Ishikawa (cell line): ENCODE results near the gene MLYCD.

Experiments
- CEBPB ChIP-seq: IDR thresholded peaks from 2 replicates; pipeline ENCODE4 v1.6.1; 2012
- CREB1 ChIP-seq: IDR thresholded peaks from 2 replicates; pipeline ENCODE4 v1.6.1; 2012; ENCODE audit warnings: low read depth
- EGR1 ChIP-seq: IDR thresholded peaks from 2 replicates; pipeline ENCODE4 v1.6.1; 2012
- EP300 ChIP-seq: IDR thresholded peaks from 2 replicates; pipeline ENCODE4 v1.6.1; 2012; ENCODE audit warnings: borderline replicate concordance
- FOXM1 ChIP-seq: IDR thresholded peaks from 2 replicates; pipeline ENCODE4 v1.6.1; 2012; ENCODE audit warnings: low read depth, borderline replicate concordance
- NFIC ChIP-seq: IDR thresholded peaks from 2 replicates; pipeline ENCODE4 v1.6.1; 2012
- RAD21 ChIP-seq: IDR thresholded peaks from 2 replicates; pipeline ENCODE4 v1.6.1; 2012; ENCODE audit warnings: low read depth
- TAF1 ChIP-seq: IDR thresholded peaks from 2 replicates; pipeline ENCODE4 v1.6.1; 2012; ENCODE audit warnings: low read depth, mild to moderate bottlenecking
- TCF12 ChIP-seq: IDR thresholded peaks from 2 replicates; pipeline ENCODE4 v1.6.1; 2012; ENCODE audit warnings: low read depth
- TEAD4 ChIP-seq: IDR thresholded peaks from 2 replicates; pipeline ENCODE4 v1.6.1; 2012
- YY1 ChIP-seq: IDR thresholded peaks from 2 replicates; pipeline ENCODE4 v1.6.1; 2012; ENCODE audit warnings: low read depth
- ZBTB7A ChIP-seq: IDR thresholded peaks from 2 replicates; pipeline ENCODE4 v1.6.1; 2012; ENCODE audit warnings: low read depth
- TF ChIP-seq, protein P1 (sequence below): IDR thresholded peaks from 2 replicates; pipeline ENCODE4 v1.6.1; 2012
- TF ChIP-seq, protein P2 (sequence below): IDR thresholded peaks from 2 replicates; pipeline ENCODE4 v1.6.1; 2012
- TF ChIP-seq, protein P3 (sequence below): IDR thresholded peaks from 2 replicates; pipeline ENCODE4 v1.6.1; 2012; ENCODE audit warnings: low read depth, mild to moderate bottlenecking

MLYCD gene

DNA sequence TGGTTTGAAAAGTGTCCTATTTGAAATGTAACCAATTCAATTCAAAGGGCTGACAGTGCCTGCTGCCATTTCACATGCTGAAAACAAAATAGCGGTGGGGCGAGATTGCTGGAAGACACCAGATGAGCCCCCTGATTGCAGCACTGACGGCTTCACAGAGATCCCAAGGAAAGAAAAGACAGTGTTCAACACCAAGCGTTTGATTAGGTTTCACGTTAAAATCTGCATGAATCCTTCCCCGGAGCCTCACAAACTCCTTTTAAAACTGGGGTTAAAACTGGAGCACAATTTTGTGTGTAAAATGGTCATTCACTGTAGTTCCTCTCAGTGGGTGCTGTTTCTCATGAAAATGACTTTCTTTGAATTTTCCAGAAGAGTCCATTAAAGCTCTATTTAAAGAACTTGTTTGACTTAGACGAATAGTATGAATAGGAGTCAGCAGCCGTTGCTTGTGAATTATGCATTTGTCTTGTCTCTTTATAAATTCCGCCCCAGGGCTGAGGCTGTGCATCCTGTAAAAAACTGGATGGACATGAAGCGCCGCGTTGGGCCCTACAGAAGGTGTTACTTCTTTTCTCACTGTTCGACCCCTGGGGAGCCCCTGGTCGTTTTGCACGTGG is 8.8 kb downstream of the MLYCD start:
- TF ChIP-seq CEBPB (no peak), FOXM1 (no peak), RAD21 (no peak), YY1 (no peak), TEAD4 (no peak), EP300 (no peak), TCF12 (no peak), CREB1 (no peak), TAF1 (no peak), EGR1 (no peak), NFIC (no peak), ZBTB7A (no peak)
- TF ChIP-seq, protein P1, sequence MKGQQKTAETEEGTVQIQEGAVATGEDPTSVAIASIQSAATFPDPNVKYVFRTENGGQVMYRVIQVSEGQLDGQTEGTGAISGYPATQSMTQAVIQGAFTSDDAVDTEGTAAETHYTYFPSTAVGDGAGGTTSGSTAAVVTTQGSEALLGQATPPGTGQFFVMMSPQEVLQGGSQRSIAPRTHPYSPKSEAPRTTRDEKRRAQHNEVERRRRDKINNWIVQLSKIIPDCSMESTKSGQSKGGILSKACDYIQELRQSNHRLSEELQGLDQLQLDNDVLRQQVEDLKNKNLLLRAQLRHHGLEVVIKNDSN = no peak
- TF ChIP-seq, protein P2, sequence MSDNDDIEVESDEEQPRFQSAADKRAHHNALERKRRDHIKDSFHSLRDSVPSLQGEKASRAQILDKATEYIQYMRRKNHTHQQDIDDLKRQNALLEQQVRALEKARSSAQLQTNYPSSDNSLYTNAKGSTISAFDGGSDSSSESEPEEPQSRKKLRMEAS = no peak
- TF ChIP-seq, protein P3, sequence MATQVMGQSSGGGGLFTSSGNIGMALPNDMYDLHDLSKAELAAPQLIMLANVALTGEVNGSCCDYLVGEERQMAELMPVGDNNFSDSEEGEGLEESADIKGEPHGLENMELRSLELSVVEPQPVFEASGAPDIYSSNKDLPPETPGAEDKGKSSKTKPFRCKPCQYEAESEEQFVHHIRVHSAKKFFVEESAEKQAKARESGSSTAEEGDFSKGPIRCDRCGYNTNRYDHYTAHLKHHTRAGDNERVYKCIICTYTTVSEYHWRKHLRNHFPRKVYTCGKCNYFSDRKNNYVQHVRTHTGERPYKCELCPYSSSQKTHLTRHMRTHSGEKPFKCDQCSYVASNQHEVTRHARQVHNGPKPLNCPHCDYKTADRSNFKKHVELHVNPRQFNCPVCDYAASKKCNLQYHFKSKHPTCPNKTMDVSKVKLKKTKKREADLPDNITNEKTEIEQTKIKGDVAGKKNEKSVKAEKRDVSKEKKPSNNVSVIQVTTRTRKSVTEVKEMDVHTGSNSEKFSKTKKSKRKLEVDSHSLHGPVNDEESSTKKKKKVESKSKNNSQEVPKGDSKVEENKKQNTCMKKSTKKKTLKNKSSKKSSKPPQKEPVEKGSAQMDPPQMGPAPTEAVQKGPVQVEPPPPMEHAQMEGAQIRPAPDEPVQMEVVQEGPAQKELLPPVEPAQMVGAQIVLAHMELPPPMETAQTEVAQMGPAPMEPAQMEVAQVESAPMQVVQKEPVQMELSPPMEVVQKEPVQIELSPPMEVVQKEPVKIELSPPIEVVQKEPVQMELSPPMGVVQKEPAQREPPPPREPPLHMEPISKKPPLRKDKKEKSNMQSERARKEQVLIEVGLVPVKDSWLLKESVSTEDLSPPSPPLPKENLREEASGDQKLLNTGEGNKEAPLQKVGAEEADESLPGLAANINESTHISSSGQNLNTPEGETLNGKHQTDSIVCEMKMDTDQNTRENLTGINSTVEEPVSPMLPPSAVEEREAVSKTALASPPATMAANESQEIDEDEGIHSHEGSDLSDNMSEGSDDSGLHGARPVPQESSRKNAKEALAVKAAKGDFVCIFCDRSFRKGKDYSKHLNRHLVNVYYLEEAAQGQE = no peak

DNA sequence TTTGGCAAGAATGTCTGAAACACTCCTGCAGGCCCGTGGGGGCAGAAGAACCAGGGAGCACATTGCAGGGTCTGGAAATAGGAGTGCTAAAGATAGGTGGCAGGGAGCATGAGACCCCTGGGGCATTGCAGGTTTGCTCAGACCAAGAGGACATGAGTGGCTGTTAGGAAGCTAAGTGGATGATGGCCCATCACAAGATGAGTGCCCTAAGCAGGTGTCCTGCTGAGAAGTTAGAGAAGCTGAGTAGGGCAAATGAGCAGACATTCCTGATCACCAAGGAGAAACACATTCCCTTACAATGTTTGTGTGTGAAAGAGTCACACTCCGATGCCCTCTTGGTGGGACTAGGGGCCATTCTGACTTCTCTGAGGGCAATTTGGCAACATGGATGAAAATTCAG is 9.9 kb downstream of the MLYCD start:
- TF ChIP-seq ZBTB7A = no peak
- no peak for TF ChIP-seq YY1
- no peak for TF ChIP-seq TCF12
- TF ChIP-seq EGR1 = no peak

DNA sequence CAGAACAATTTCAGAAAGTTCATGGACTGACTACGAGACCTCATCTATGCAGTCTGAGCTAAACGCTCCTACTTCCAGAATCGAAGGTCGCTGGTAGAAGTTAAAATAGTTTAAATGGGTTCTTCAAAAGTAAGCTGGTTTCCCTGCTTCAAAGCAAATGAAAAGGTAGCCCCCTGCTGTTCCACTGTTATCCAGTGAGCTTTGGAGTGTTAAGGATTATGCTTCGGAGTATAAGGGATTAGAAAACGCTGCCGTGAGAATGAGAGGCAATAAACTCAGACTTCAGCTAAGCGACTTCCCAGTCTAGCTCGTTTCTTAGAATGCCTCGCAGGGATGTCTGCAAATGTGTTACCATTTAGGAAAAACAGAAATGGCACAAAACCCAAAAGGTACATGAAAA is 12.4 kb downstream of the MLYCD start:
- TF ChIP-seq, protein P2 = no peak
- TF ChIP-seq, protein P1 = no peak
- TF ChIP-seq TAF1 (no peak), YY1 (no peak), NFIC (no peak), FOXM1 (no peak), RAD21 (no peak), TCF12 (no peak), ZBTB7A (no peak), TEAD4 (no peak), EP300 (no peak)
- TF ChIP-seq, protein P3 = no peak

DNA sequence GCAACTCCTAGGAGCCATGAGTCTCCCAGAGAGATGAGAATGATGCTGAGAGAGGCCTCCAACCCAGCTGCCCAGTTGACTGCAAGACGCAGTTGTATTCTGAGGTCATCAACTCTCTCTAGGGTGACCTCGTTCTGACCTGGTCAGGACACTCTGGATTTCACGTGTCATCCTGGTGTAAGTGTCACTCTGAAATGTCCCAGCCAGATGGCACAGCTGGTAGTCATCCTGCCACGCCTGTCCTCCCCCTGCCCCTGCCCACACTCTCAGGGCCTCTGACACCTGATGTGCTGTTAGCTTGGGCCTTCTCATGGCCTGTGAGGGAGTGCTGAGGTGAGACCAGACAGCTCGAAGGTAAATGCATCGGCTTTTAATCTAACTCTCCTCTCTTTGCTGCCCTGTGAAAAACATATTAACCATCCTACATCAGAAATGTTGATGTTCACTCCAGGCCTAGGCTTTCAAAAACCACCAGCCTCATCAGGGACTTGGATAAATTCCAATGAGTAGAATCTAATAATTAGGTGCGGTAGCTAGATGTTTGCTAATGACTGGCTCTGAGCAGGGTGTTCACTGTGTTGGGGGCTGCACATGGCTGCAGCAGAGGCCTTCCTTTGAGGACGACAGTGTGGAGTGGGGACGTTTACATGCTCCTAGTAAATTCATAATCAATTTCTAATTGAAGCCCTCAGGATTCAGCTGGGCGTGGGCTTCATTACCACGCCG is 13.8 kb downstream of the MLYCD start:
- TF ChIP-seq, protein P2 = no peak
- TF ChIP-seq RAD21 = no peak
- TF ChIP-seq NFIC = no peak
- TF ChIP-seq, protein P1 = no peak
- no peak for TF ChIP-seq TEAD4
- no peak for TF ChIP-seq FOXM1
- no peak for TF ChIP-seq ZBTB7A
- TF ChIP-seq, protein P3 = no peak
- no peak for TF ChIP-seq CREB1
- TF ChIP-seq TCF12 = no peak
- no peak for TF ChIP-seq EGR1
- no peak for TF ChIP-seq TAF1
- TF ChIP-seq CEBPB = no peak
- no peak for TF ChIP-seq YY1
- no peak for TF ChIP-seq EP300
